ENCODE measurements around the gene NEXN.
"Not testable (repeated sequence)": the region's sequence is repeated elsewhere in the genome, so short reads cannot be mapped to it uniquely, and the experiment has no call there.

Gene NEXN

DNA sequence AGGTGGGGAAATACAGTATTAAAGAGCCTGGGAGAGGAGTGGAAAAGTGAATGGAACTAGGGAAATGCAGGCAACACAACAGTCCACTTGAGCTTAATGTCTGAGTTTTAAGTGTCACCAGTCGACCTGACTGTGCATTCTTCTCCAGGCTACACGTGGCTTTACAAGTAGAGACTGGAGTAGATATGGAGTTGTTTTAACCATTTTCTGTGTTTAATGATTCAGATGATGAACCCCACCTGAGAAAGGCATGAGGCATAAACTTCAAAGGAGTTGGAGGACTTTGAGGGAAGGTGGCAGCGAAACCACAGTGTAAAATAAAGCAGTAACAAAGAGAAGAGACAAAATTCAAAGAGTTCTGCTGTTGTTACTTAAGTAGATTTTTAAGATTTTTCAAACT lies 77.9 kb downstream of the NEXN start:
- no peak for DNase-seq (ENCODE audit: low read depth)

DNA sequence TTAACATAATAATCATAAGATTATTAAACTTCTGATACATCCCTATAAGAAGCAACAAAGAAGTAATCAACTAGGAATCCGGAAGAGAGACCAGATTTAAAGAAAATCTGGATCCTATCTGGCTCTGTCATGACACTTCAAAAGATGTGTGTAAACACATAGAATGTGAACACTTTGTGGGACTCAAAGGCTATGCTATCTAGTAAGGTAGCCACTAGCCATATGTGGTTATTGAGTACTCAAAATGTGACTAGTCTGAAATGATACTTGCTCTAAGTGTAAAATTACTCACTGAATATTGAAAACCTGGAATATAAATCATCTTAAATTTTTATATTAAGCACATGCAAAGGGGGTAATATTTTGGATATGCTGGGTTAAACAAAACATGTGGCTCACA lies 81.8 kb downstream of the NEXN start:
- no peak for DNase-seq (ENCODE audit: low read depth)

DNA sequence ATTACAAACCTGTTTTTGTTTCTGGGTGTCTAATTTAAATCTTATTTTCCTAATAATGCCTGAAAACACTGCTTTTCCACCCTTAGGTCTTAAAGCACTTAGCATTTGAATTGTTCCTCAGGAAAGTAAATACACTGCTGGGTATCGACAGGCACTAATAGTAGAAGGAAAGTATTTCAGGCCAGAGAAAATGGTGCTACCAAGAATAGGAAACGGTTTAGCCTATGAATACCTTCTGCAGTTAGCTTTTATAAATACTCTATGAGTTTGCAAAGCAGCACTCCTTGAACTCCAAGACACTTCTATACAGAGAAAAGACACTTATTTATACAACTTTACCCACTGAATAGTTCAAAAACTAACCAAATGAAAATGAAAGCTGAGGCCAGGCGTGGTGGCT lies 83.7 kb downstream of the NEXN start:
- DNase-seq (ENCODE audit: low read depth), result no peak

GRCh38 chr1:77975386-77975785 lies 87.0 kb downstream of the NEXN start:
- DNase-seq (ENCODE audit: low read depth), result no peak

DNA sequence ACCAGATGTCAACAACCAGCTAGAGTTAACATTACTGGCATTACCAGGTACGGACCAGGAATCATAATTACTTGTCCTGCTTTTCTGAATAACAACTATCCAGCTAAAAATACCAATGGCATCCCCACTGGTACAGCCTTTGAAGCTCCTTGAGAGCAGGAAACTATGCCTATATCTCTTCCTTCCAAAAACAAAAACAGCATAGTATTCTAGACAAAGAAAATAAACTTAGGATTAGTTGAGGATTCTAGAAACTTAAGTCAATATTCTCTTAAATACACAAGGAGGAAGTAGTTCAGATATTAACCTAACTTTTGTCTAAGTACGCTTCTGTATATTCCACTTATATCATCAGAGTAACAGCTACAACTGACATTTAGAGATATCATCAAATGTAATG lies 87.5 kb downstream of the NEXN start:
- DNase-seq (ENCODE audit: low read depth), result no peak

GRCh38 chr1:77976433-77977076 lies 88.1 kb downstream of the NEXN start:
- no peak for DNase-seq (ENCODE audit: low read depth)

- no peak for DNase-seq (ENCODE audit: low read depth)
Measured at GRCh38 chr1:77977989-77978292, 89.5 kb downstream of the NEXN start.

DNA sequence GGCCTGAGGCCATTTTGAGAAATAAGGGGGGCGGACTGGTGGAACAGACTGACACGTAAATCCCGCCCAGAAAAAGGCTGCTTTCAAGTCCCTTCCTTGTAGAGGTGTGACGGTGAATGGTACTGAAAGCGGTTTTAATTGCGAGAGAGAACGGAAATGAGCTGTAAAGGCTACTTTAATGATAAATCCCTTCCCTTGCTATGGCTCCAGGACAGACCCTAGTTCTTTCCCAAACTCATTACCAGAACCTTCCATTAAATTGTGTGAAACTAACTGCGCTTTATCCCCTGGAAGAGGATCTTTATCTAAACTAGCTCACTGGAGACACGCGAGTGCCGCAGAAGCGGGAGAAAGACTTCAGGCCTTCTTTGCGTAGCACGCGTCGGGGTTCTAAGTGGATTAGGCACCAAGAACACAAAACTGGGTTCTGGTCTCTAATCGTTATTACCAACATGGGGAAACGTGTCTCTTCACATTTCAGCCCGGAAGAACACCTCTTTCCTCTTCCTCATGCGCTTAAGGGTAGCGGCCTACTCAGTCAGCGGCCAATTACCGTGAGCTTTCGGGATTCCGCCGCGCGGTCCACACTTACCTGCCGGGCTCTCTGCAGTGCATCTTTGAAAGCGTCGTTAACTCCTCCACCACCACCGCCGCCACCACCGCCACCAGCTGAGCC lies 90.0 kb downstream of the NEXN start:
- DNase-seq (ENCODE audit: low read depth), result peak; percentile 75

DNA sequence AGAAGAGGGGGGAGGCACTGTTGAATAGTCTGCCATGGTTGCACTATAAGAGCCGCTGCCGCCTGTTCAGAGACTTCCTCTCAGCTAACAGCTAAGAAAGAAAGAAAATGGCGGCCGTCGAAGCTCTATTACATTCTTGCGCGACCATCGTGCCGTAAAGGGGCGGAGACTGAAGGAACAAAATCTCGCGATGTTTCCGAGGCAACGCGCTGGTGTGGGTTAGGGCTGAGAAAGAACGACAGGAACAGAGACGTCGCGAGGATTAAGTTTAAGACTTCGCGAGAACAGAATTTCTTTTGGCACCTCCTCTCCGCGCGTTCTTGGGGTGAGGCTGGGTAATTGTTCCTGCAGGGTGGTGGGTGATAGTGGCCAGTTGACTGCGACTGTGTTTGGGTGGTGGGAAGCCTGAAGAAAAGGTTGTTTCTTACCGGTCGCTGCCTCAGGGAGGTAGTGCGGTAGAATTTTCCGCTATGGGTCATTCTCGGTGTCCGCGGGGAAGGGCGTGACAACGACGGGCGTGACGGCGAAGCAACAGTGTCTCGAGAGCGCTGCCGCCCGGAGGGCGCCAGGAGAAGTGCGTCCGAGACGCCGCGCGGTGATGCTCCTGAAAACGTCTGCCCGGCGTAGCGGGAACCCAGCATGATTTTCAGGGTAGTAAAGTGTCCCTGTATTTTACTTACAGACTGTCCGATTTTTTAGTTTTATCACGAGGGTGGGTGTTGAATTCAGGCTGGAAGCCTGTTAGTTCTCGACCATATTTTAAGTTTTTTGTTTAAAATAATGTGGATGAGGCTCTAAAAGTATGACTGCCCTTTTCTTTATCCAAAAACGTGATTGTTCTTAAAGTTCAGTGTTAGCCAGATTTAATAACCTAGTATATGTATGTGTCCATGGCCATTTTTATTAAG lies 90.8 kb downstream of the NEXN start, which contains the start of gene FUBP1:
Gene FUBP1 (minus strand): TSS at position 104 of the 908 bp plus-strand sequence. CDS start 68 bp downstream, at position 36.
- peak; percentile 91 for DNase-seq (ENCODE audit: low read depth)

DNA sequence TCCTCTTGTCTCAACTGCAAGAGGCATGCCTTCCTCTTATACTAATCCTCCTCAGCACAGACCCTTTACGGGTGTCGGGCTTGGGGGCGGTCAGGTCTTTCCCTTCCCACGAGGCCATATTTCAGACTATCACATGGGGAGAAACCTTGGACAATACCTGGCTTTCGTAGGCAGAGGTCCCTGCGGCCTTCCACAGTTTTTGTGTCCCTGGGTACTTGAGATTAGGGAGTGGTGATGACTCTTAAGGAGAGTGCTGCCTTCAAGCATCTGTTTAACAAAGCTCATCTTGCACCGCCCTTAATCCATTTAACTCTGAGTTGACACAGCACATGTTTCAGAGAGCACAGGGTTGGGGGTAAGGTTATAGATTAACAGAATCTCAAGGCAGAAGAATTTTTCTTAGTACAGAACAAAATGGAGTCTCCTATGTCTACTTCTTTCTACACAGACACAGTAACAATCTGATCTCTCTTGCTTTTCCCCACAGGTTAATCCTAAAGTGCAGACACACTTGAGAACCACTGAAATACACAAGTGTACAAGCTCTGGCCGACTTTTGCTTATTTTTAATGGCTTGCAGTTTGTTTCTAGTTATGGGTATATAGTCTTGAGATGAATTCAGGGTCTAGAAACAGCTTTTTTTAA lies 95.0 kb downstream of the NEXN start:
- not testable (repeated sequence) for DNase-seq (ENCODE audit: low read depth)

DNA sequence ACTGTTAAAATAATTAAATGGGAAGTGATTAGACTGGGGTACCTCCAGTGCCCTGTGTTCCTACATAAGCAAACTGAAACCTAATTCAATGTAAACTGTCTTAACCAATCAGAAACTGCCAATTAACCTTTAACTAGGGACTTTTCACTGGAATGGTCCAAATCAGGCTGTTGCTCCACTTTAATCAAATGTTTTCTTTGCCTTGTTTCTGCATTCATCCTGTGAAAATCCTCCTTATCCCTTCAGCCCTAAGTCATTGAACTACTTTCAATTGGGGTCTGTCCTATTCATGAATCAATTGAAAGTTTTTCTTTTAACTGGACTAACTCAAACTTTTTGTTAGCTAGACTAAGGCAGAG lies 95.6 kb downstream of the NEXN start:
- no peak for DNase-seq (ENCODE audit: low read depth)

GRCh38 chr1:77984629-77985028 lies 96.2 kb downstream of the NEXN start:
- DNase-seq (ENCODE audit: low read depth), result no peak

DNA sequence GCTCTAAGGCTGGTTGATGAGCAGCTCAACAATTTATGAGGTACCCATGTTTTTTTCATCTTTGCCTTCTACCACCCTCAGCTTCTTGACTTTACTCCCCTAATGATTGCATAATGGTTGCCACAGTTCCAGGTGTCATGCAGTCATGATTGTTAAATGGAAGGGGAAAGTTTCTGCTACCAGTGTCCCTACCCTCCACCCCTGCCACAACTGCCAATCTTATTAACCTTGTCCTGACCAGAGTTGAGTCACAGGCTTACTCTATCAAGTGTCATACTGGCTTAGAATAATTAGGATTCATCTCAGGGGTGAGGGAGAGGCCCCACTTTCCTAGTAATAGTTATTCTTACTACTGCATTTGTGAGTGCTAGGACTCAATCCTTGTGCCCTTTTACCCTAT lies 98.4 kb downstream of the NEXN start:
- no peak for DNase-seq (ENCODE audit: low read depth)

DNA sequence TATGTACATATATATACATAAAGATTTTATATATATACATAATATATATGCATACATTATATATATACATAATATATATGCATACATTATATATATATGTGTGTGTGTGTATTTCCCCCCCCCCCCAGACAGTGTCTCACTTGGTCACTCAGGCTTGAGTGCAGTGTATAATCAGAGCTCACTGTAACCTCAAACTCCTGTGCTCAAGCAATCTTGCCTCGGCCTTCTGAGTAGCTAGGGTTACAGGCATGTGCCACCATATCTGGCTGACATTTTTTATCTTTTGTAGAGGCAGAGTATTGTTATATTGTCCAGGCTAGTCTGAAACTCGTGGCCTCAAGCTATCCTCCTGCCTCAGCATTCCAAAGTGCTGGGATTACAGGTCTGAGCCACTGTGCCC lies 99.5 kb downstream of the NEXN start:
- DNase-seq (ENCODE audit: low read depth), result no peak

DNA sequence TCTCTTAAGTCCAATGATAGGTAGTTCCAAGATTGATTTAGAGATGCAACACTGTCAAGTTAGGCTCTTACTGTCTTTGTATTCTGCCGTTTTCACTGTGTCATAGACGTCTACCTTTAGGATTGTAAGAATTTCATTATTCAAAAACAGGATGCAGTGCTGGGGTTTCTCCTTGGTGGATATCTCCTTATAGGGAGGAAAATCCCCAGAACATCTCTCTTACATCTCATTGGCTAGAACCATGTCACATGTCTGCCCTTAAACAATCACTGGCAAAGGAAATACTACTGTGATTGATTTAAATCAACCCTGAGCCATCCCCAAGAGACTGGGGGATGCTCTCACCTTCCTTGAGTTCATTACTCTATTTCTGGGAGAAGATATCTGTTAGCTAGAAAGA lies 101.3 kb downstream of the NEXN start:
- DNase-seq (ENCODE audit: low read depth), result no peak

GRCh38 chr1:77990629-77991204 lies 102.3 kb downstream of the NEXN start:
- DNase-seq (ENCODE audit: low read depth), result no peak

- no peak for DNase-seq (ENCODE audit: low read depth)
Measured at GRCh38 chr1:77991638-77992037, 103.2 kb downstream of the NEXN start.

All from T-helper 22 cell (primary cell).